ENCODE measurements around the gene SLU7.
A peak's percentile ranks its signal among the peaks of the same experiment; 100 is the strongest.

Gene SLU7

DNA sequence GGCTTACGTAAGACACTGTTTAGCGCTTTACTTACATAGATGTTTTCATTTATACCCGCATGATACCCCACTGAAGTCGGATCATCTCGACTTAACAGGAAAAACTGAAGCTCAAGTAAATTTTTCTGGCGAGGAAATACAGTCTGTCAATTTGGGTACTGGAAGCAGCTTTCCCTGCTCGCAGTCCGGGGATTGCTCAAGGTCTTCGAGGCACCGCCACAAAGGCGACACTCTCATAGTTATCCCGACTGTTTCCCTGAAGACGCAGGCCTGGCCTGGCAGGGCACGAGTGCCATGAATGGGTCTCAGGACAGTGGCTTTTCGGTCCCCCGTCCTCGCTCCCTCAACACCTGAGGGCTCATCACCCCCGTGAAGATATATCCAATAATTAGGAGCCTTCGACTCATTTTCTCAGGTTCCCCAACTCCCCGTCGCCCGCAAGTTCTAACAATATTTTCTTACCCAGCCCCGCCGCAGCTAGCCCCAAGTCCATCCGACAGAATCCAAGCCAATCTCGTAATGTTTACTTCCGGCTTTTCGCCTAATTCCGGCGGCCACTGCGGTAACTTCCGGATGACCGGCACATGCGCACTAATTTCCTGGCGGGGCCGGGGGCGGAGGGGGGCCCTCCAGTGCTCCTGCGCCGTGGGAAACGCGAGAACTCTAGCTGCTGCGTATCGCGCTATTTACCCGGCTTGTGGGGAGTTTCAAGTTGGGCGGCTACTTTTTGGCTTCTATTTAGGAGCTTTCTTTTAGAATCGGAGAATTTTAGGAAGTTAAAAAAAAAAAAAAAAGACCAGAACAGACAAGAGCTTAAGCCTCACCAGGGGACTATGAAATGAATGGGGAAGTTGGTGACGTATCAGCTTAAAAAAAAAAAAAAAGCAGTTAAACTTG, at the start of gene SLU7:
TSS of gene SLU7 (minus strand) at position 521 of the 897 bp plus-strand sequence. CDS start 3,787 bp downstream, outside the sequence.
- FAIRE-seq, result peak; percentile 96

DNA sequence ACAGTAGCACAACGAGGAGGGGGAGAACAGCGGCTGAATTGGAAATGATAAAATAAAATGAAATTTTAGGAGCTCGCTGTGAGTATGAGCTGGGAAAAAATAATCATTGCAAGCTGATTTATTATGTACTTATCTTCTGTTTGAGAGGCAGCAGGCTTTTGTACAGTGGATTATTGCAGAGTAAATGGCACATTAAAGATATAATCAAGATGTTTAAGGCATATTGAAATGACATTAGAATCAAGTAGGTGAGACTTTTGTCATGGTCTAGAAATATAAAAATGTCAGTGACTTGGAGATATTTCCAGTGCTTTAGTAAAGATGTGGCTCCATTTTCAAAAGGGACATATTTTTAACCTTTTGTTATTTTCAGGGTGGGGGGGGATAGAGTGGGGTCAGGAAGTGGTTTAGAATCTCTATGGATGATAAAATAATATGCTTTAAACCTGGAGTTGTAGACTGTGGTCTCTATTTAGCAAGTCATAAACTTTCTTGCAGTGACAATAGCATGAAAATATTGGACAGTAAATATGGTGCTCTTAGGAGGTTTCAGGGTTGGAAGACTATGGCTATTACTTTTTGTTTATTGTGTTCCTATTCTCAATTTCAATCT, 49.6 kb upstream of the SLU7 start:
- FAIRE-seq, result no peak

DNA sequence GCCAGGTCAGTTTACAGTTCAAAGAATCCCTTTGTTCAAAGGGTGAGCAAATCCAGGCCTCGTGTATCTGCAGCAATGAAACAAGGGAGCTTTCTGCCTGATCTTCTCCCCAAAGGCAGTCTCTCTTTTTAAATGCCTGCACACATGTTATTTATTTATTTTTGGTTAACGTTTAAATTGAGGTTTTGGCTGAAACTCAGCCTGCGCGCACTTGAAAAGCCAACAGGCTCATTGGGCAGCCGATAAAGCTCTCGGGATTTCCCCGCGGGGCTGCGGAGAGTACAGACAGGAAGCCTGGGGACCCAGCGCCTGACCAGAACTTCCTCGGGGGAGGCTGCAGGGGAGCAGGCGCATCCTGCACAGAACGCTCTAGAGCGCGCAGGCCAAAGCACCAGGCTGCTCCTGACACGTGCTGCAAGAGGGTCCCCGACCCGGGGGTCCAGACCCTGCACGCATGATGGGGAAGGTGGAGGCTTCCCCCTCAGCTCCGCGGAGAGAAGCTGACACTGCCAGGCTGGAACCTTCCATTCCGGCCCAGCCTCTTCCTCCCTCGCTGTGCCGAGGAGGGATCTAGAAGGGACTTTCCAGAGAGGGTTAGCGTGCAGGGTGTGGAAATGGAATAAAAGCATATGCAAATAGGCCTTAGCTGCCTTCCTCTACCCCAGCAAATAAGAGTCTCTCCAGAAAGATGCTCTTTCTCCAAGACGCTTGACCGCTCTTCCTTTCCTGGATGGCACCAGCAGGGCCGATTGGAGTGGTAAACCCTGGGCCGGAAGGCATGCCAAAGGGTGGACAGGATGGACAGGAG, 48.9 kb upstream of the SLU7 start:
- no peak for FAIRE-seq

DNA sequence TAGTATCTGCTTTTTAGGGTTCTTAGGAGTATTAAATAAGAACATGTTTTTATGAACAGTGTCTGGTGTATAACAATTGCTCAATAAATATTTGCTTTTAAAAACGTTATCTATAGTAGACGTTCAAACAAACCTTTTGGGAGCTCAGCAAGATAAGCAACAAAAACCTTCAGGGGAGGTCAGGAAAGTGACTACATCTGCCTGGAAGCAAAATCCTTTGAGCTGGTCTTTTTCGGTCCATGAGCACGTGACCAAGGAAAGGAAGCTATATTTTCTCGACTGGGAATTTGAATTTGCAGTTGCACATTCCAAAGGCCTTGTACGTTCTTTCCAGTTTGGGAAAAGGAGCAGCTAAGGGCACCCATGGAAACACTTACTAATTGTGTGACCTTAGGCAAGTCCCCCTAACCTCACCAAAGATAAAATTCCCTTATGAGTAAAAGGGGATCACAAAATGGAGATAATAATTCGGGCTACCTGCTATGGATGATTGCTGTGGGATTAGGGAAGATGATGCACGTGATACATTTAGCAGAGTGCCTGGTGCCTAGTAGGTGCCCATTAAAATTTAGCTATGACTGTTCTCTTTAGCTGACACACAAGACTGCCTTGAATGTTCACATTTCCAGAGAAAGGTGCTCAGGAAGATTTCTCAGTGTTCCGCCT, 48.1 kb upstream of the SLU7 start:
- FAIRE-seq, result no peak

DNA sequence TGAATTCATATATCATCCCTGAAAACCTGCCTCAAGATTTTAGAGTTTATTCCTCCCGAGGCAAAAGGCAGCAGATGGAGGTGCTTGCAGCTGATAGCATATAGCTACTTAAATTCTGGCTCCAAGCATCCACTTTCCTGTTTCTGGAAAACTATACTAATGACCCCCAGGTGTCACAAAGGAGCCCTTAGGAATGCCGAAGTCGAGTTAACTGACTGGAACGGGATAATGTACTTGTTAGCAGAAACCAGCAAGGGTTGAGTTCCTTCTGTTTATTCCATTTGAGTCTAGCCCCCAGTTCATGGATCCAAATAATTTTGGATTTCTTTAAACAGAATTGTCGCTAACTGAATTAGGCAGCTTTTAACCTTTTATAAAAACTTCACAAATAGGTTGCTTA, 47.2 kb upstream of the SLU7 start:
- FAIRE-seq, result no peak

DNA sequence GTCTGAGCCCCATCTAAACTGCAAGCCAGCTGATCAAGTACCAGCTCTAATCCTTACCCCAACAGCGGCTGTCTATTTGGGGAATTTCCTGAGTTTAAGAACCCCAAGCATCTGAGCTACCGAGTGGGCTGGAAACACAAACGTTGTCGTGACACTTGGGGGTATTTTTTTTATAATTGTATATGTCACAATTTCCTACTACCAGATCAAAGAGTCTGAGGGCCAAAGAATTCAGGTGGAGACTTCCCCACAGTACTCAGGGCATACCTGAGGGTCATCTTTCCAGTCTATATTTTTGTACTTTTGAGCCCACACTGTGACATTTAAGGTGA, 45.6 kb upstream of the SLU7 start:
- FAIRE-seq, result no peak

DNA sequence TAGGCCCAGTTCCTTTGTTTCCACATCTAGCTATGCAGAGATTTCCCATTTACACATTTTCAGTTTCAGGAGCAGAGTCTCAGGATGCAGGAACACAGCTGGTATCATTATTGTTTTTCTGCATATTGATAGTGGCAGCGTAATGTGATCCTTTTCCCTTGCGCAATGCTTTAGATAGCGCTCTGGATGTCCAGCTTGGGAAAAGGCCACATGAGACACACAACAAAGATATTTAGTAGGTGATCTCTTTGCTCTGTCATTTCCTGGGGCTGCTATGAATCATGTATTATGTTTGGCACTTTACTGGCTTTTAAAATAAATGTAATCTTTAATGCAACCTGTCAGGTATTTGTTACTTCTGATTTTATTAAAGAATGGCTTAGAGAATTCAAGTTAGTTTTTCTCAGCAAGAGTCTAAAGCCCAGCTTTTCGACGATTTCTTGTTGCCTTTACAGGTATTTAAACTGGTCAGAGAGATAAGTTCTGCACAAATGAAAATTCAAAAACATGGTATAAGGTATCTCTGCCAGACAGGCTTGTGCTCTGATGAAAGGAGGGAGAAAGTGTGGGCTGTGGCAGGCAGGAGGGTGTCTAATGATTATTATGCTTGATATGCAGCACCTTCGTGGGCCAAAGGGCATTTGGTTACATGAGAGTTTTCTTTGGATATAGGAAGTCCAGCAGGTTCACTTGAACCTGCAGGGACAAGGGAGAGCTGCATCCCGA, 45.0 kb upstream of the SLU7 start:
- no peak for FAIRE-seq

DNA sequence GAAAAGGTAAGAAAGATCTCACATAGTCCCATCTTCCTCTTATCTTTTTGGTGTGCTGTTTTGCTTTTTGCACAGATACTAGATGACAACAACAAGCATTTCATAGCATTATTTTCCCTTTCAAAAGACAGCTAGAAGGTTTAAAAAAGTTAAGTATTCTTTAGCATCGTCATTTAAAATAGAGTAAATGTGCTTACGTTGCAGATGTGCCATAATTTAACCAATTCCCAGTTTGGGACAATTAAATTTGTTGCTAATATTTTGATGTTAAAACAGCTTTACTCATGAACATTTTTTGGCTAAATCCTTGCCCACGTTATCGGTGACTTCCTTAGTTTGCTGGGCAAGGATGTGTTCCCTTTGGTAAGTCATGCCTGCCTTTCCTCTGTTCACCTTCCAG, 44.3 kb upstream of the SLU7 start:
- FAIRE-seq, result no peak

DNA sequence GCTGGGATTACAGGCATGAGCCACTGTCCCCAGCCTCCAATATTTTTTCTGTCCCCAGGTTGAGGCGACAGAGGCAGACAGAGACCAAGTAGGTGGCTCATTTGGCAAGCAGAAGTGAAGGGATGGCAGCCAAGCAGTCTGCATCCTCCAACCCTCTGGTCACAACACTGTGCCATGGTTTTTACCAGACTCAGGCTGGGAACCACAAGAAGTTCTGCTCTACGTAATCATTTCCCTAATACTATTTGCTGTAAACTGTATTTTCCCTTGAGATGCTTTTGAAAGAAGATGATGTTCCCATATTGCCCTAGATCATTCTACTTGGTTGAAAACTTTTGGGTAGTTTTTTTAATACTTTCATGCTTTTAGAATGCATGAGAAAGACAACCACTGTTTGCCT, 43.3 kb upstream of the SLU7 start:
- FAIRE-seq, result no peak

DNA sequence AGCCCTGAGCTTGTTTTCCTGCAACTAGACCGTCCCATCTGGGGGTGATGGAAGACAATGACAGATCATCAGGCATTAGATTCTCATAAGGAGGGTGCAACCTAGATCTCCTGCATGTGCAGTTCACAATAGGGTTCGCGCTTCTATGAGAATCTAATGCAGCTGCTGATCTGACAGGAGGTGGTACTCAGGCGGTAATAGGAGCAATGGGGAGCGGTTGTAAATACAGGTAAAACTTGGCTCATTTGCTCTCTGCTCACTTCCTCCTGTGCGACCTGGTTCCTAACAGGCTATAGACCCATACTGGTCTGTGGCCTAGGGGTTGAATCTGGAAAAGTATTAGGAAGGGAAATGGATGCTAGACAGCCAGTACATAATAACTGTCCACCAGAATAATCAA, 42.5 kb upstream of the SLU7 start:
- no peak for FAIRE-seq

DNA sequence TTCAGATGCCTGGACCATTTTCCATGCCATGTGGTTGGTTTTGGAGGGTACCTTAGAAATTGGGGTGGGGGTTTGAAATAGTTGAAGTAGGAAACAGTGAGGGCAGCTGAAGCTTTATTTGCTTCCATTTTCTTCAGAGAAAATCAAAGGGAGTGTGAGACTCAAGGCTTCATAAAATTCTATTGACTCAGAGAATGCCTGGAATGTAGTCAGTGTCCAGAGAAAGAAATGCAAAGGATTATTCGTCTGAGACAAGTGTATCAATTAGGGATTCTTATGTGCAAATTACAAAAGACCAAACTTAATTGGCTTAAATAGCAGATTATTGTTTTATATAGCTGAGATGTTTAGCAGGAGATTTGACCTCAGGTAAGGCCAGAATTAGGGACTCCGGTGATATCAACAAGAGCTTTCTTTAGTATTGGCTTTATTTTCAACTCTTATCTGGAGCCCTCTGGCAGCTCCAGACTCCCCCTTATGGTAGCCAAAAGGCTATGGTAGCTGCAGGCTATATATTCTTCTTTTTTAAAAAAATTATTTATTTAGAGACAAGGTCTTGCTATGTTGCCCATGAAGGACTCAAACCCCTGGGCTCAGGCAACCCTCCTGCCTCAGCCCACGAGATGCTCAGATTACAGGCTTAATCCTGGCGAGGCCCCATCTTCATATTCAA, 41.6 kb upstream of the SLU7 start:
- FAIRE-seq, result no peak

DNA sequence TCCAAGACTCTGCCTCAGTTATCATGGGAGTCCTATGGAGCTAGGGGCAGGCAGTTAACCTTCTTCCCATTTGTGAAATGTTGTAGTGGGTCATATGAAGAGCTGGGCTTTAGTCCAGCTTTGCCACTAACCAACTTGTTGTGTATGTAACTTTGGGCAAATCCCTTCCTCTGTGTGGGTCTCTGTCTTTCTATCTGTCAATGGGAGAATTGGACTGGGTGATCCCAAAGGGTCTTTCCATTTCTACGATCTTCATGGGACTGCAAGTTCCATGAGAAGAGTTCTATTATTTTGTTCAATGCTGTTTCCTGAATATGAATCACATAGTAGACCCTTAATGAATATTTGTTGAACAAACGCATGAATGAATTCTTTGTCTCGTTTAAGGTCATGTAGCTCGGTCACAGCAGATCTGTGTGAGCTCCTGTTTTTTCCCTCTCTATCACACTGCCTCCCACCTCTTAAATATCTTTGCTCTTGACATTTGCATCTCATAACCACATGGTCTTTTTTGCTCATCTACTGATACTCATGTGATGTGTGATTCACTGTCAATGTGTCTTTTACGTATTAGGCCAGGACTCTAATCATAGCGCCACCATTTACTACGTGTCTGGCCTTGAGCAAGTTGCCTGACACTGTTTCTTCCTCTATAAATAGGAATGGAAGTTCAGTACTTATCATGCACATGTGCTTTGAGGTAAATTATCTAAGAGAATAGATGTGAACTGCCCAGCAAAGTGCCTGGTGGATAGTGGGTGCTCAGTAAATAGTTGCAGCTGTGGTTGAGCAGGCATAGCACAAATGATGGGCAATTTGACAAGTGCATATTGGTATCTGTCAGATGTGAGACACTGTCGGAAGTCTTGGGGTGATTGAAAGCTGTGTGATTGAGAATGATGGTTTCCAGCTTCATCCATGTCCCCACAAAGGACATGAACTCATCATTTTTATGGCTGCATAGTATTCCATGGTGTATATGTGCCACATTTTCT, 40.2 kb upstream of the SLU7 start:
- FAIRE-seq, result no peak

DNA sequence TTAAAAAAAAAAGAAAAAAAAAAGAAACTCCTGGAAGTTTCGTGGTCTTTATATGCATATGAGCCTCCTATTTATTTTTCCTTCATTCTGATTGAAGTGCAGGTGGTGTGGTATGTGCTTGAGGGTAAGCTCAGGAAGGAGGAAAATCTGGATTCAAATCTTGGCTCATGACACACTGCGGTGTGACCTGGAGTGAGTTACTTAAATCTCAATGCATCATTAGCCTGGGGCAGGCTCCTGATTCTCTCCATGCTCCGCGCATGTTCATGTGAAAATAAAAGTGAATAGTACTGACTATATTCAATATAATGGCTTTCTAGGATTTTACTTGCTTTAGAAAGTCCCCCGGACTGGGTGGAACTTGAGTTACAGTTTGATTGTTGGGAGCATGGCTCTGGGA, 38.4 kb upstream of the SLU7 start:
- FAIRE-seq, result no peak

DNA sequence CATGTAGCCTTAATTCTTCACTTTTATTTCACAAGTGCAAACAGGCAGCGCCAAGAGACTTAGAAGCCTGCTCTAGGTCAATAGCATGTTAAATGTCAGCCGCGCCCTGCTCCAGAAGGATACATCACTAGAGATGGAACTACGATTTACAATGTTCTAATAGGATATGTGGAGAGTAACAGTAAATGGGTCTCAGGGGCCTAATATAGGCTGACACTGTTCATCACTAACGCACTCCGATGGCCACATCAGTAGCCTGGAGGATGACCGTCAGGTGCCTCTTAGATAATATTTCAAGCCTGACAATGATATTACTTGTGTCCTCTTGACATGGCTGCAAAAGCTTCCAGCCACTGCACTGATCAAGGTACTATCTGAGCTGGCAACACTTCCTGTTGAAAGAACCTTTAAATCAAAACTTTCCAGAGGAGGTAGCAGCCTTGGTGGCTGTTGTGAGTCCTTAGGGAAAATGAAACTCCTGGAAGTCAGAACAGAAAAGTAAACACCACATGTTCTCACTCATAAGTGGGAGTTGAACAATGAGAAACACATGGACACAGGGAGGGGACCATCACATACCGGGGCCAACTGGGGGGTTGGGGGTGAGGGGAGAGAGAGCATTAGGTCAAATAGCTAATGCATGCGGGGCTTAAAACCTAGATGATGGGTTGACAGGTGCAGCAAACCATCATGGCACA, 37.7 kb upstream of the SLU7 start:
- no peak for FAIRE-seq

DNA sequence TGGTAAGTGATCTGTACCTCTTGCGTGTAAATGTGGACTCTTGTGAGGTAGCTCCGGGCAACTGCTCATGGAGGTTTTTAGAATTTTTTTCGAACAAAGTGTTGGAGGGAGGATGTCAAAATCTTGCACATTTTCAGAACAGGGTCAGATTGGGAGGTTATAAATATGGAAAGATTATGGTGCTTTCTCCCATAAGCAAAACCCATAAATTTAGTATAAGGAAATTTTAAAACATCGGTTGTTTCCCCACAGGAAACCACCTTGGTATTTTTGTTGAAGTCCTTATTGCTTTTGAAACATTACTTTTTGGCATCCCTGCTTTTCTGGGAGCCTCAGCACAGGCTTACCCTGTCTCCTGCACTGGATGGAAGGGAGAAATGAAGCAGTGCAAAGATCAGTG, 36.7 kb upstream of the SLU7 start:
- FAIRE-seq, result no peak

DNA sequence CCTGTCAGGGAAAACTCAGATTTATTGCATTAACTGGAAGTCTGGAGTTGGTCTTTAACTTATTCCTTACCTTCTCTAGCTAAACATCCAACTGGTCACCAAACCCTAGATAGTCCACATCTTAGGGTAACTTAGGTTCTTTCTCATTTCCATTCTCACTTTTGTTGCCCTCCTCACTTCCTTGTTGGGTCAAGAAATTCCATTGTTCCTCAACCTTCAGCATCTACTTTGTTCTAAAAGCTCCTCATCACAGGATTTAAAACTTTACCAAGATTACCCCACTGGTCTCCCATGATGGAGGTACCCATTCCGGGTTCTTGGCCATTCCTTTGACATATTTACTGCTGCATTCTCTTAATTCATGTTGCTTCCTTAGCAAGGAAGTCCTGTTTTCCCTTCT, 34.9 kb upstream of the SLU7 start:
- no peak for FAIRE-seq

DNA sequence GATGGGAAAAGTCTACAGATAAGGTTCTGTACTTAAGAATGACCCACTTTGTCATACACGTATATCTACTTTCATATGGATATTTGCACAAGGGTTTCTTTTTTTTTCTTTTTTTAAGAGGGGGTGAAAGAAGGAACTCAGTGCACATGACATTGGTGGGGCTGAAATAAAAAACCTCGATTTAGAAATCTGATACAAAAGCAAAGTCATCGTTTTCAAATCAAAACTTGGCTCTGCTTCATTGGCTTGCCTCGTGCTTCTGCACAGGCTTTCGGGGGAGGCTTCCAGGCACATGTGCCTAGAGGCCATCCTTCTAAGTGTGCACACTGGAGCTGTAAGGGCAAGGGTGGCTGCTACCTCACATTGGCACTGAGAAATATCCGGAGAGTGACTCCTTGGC, 33.9 kb upstream of the SLU7 start:
- no peak for FAIRE-seq

DNA sequence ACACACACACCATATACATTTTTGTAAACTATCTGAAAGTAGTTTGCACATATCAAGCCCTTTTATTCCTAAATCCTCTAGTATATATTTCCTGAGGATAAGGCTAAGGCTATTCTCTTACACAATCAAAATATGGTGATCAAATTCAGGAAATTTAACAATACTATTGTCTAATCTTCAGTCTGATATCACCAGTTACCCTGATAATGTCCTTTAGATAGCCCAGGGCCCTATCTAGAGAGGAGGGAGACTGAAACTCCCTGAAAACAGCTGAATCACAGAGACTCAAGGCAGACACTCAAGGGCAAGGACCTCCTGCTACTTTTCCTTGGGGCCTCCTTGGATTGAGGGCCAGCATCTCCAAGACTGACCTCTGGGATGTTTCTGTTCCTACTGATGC, 33.2 kb upstream of the SLU7 start:
- FAIRE-seq, result no peak

DNA sequence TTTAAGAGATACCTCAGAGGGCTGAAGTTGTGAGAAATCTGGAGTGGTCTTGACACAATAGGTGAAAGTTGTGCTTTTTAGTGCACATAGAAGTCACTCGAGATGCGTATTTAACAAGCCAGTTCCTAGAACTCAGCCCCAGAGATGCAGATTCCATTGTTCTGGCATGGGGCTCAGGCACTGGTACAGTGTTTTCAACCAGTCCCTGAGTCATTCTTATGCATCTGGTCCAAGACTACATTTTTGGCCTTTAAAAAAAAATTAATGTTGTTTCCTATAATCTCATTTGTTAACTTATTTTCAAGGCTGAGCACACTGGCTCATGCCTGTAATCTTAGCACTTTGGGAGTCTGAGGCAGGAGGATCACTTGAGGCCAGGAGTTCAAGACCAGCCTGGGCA, 32.4 kb upstream of the SLU7 start:
- no peak for FAIRE-seq

All from G401.6 (cell line).